GM23338 (cell line): Measurements from ENCODE around the gene UBA5. TPM values are rescaled to one million over a fixed set of nuclear protein-coding genes. Genes with fewer than 3 reads are reported as not detected.

Experiments used
- ATAC-seq: fragments of 200-7000 bp; cut with Tn5 transposase; 3 replicates; pipeline ENCODE4 v1.9.1; 2020
- DNase-seq: peaks from one replicate; pipeline ENCODE4 v3.0.0-alpha.2; 2015; ENCODE audit warnings: low spot score
- H2AFZ ChIP-seq: fragments of 200-600 bp; sonication (generic); 2 replicates; pipeline ENCODE4 v1.8.0; 2016; ENCODE audit warnings: antibody characterized with exemption, mild to moderate bottlenecking, moderate library complexity
- H3F3A ChIP-seq: fragments of 200-600 bp; sonication (generic); replicated peaks from 2 replicates; pipeline ENCODE4 v1.8.0; 2017; ENCODE audit warnings: antibody characterized with exemption, mixed run types, low read depth
- H3K27ac ChIP-seq: fragments of 200-600 bp; sonication (generic); 2 replicates; pipeline ENCODE4 v1.6.1; 2016; ENCODE audit warnings: low read depth
- H3K27me3 ChIP-seq: fragments of 200-600 bp; sonication (generic); 2 replicates; pipeline ENCODE4 v1.8.0; 2016; ENCODE audit warnings: mild to moderate bottlenecking, mixed run types, moderate library complexity; ENCODE audit not compliant: insufficient read depth
- H3K36me3 ChIP-seq: fragments of 200-600 bp; sonication (generic); 2 replicates; pipeline ENCODE4 v1.8.0; 2016; ENCODE audit warnings: mild to moderate bottlenecking; ENCODE audit not compliant: insufficient read depth
- H3K4me1 ChIP-seq: fragments of 200-600 bp; sonication (generic); 2 replicates; pipeline ENCODE4 v1.8.0; 2016; ENCODE audit warnings: mild to moderate bottlenecking, moderate library complexity; ENCODE audit not compliant: insufficient read depth
- H3K4me2 ChIP-seq: fragments of 200-600 bp; sonication (generic); 2 replicates; pipeline ENCODE4 v1.7.1; 2017; ENCODE audit warnings: mixed run types
- H3K4me3 ChIP-seq: fragments of 200-600 bp; sonication (generic); 2 replicates; pipeline ENCODE4 v1.6.1; 2016; ENCODE audit warnings: mixed run types
- H3K79me2 ChIP-seq: fragments of 200-600 bp; sonication (generic); replicated peaks from 2 replicates; pipeline ENCODE4 v1.8.0; 2017; ENCODE audit warnings: mild to moderate bottlenecking; ENCODE audit not compliant: insufficient read depth
- H3K9me2 ChIP-seq: fragments of 200-600 bp; sonication (generic); 2 replicates; pipeline ENCODE4 v1.8.0; 2017; ENCODE audit not compliant: insufficient read depth
- H4K20me1 ChIP-seq: fragments of 200-600 bp; sonication (generic); replicated peaks from 2 replicates; pipeline ENCODE4 v1.8.0; 2017; ENCODE audit warnings: mild to moderate bottlenecking; ENCODE audit not compliant: insufficient read depth
- H3K27ac Mint-ChIP-seq: 2 replicates; pipeline ENCODE4 v1.8.0; 2020; ENCODE audit warnings: inconsistent platforms, mild to moderate bottlenecking, moderate library complexity, mixed read lengths
- H3K27me3 Mint-ChIP-seq: 3 replicates; pipeline ENCODE4 v1.8.0; 2022; ENCODE audit warnings: low read depth, mild to moderate bottlenecking, moderate library complexity, mixed read lengths, inconsistent platforms; ENCODE audit not compliant: insufficient read depth, poor library complexity
- H3K36me3 Mint-ChIP-seq: 3 replicates; pipeline ENCODE4 v1.8.0; 2021; ENCODE audit warnings: low read depth, mild to moderate bottlenecking, inconsistent platforms, moderate library complexity, mixed read lengths
- H3K4me1 Mint-ChIP-seq: 3 replicates; pipeline ENCODE4 v1.8.0; 2020; ENCODE audit warnings: mild to moderate bottlenecking, inconsistent platforms, mixed read lengths
- H3K4me3 Mint-ChIP-seq: 3 replicates; pipeline ENCODE4 v1.8.0; 2021; ENCODE audit warnings: moderate library complexity, mild to moderate bottlenecking, inconsistent platforms, mixed read lengths
- H3K9me3 Mint-ChIP-seq: 3 replicates; pipeline ENCODE4 v1.8.0; 2020; ENCODE audit warnings: moderate library complexity, mild to moderate bottlenecking, inconsistent platforms, mixed read lengths
- EZH2 ChIP-seq: fragments of 200-600 bp; sonication (generic); IDR thresholded peaks from one replicate; pipeline ENCODE4 v1.8.0; 2017; ENCODE audit warnings: antibody characterized with exemption, mild to moderate bottlenecking, low read depth; ENCODE audit not compliant: unreplicated experiment
- JUNB ChIP-seq: IDR thresholded peaks from one replicate; pipeline ENCODE4 v1.6.1; 2016; ENCODE audit warnings: antibody characterized with exemption; ENCODE audit not compliant: unreplicated experiment
- POLR2AphosphoS5 ChIP-seq: IDR thresholded peaks from 2 replicates; pipeline ENCODE4 v1.6.1; 2016; ENCODE audit warnings: antibody characterized with exemption, low read depth
- STAT1 ChIP-seq: IDR thresholded peaks from one replicate; pipeline ENCODE4 v1.6.1; 2016; ENCODE audit warnings: antibody characterized with exemption; ENCODE audit not compliant: unreplicated experiment
- ZNF114 ChIP-seq: fragments of 250-450 bp; sonication (Bioruptor Pico); IDR thresholded peaks from 2 replicates; pipeline ENCODE4 v1.5.0; 2020; ENCODE audit warnings: mild to moderate bottlenecking, moderate library complexity
- polyA plus RNA-seq: library from polyadenylated mRNA; unstranded; fragments of >200 nt; fragmentation: Nextera tagmentation; extraction: Ambion mirVana; gene quantifications from 2 replicates; pipeline ENCODE4 v1.2.1, GENCODE V29; 2016
- total RNA-seq: library from RNA; depleted of rRNA; stranded (reverse); fragments of >200 nt; shearing (Covaris generic); gene quantifications from 2 replicates; pipeline ENCODE4 v1.2.3, GENCODE V29; 2014
- TF ChIP-seq, protein P1 (sequence below): IDR thresholded peaks from 2 replicates; pipeline ENCODE4 v1.6.1; 2016; ENCODE audit warnings: antibody characterized with exemption
- TF ChIP-seq, protein P2 (sequence below), 2 experiments: fragments of 200-600 bp in 1 of 2; sonication (generic) in 1 of 2; conservative IDR thresholded peaks; 2 replicates each; pipeline versions ENCODE4 v1.5.1 to v1.6.1; 2016 to 2017; ENCODE audit warnings: antibody characterized with exemption in 2 of 2, low read depth in 2 of 2, mild to moderate bottlenecking in 2 of 2, moderate library complexity in 1 of 2
- TF ChIP-seq, protein P3 (sequence below): fragments of 250-450 bp; sonication (Bioruptor Pico); IDR thresholded peaks from 2 replicates; pipeline ENCODE4 v1.5.0; 2020; ENCODE audit warnings: mild to moderate bottlenecking, moderate library complexity

UBA5 gene
- total and polyA plus RNA-seq, 2 experiments from 2014 or later = 22.8 to 51.5 TPM

DNA sequence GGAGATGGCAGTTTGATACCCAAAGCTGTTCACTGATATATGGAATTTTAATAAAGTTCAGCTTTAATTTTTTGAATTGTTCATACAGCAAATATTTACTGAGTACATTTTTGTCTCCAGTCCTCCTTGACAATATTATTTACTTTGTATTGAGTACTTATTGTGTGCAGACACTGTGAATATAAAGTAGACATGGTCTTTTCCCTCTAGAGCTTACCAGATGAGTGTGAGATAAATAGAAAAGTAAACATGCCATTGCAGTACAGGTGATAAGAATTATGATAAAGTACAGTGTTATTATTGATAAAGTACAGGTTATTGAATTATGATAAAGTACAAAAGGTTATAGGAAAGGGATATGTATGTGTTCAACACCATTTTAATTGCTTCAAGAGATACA lies 2.1 kb downstream of the UBA5 start:
- Histone ChIP-seq H3K79me2 (peaks cover 50% of the 10 kb centered on the region), H4K20me1 (no peaks in the 10 kb centered on the region), H3K4me1 (no peaks in the 10 kb centered on the region; the same call in 1 of the 2 replicates), H2AFZ (no peak overlapping the region), H3K27ac (no peak overlapping the region), H3F3A (no peaks in the 10 kb centered on the region), H3K4me3 (peak overlapping the region; percentile 89; the same call in 1 of the 2 replicates), H3K9me2 (no peaks in the 10 kb centered on the region), H3K36me3 (no peaks in the 10 kb centered on the region; the same call in 1 of the 2 replicates), H3K4me2 (peak overlapping the region; percentile 94; the same call in 1 of the 2 replicates), H3K27me3 (no peaks in the 10 kb centered on the region)
- TF ChIP-seq, protein P1, sequence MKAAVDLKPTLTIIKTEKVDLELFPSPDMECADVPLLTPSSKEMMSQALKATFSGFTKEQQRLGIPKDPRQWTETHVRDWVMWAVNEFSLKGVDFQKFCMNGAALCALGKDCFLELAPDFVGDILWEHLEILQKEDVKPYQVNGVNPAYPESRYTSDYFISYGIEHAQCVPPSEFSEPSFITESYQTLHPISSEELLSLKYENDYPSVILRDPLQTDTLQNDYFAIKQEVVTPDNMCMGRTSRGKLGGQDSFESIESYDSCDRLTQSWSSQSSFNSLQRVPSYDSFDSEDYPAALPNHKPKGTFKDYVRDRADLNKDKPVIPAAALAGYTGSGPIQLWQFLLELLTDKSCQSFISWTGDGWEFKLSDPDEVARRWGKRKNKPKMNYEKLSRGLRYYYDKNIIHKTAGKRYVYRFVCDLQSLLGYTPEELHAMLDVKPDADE = no peak
- no peak for TF ChIP-seq ZNF114 (CRISPR knock-in tag)
- no peak for TF ChIP-seq JUNB
- TF ChIP-seq, protein P2, sequence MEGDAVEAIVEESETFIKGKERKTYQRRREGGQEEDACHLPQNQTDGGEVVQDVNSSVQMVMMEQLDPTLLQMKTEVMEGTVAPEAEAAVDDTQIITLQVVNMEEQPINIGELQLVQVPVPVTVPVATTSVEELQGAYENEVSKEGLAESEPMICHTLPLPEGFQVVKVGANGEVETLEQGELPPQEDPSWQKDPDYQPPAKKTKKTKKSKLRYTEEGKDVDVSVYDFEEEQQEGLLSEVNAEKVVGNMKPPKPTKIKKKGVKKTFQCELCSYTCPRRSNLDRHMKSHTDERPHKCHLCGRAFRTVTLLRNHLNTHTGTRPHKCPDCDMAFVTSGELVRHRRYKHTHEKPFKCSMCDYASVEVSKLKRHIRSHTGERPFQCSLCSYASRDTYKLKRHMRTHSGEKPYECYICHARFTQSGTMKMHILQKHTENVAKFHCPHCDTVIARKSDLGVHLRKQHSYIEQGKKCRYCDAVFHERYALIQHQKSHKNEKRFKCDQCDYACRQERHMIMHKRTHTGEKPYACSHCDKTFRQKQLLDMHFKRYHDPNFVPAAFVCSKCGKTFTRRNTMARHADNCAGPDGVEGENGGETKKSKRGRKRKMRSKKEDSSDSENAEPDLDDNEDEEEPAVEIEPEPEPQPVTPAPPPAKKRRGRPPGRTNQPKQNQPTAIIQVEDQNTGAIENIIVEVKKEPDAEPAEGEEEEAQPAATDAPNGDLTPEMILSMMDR (conservative IDR thresholded peaks at IDR 0.05; ENCODE audit: low read depth in 2 of 2) = no peak
- TF ChIP-seq, protein P3, sequence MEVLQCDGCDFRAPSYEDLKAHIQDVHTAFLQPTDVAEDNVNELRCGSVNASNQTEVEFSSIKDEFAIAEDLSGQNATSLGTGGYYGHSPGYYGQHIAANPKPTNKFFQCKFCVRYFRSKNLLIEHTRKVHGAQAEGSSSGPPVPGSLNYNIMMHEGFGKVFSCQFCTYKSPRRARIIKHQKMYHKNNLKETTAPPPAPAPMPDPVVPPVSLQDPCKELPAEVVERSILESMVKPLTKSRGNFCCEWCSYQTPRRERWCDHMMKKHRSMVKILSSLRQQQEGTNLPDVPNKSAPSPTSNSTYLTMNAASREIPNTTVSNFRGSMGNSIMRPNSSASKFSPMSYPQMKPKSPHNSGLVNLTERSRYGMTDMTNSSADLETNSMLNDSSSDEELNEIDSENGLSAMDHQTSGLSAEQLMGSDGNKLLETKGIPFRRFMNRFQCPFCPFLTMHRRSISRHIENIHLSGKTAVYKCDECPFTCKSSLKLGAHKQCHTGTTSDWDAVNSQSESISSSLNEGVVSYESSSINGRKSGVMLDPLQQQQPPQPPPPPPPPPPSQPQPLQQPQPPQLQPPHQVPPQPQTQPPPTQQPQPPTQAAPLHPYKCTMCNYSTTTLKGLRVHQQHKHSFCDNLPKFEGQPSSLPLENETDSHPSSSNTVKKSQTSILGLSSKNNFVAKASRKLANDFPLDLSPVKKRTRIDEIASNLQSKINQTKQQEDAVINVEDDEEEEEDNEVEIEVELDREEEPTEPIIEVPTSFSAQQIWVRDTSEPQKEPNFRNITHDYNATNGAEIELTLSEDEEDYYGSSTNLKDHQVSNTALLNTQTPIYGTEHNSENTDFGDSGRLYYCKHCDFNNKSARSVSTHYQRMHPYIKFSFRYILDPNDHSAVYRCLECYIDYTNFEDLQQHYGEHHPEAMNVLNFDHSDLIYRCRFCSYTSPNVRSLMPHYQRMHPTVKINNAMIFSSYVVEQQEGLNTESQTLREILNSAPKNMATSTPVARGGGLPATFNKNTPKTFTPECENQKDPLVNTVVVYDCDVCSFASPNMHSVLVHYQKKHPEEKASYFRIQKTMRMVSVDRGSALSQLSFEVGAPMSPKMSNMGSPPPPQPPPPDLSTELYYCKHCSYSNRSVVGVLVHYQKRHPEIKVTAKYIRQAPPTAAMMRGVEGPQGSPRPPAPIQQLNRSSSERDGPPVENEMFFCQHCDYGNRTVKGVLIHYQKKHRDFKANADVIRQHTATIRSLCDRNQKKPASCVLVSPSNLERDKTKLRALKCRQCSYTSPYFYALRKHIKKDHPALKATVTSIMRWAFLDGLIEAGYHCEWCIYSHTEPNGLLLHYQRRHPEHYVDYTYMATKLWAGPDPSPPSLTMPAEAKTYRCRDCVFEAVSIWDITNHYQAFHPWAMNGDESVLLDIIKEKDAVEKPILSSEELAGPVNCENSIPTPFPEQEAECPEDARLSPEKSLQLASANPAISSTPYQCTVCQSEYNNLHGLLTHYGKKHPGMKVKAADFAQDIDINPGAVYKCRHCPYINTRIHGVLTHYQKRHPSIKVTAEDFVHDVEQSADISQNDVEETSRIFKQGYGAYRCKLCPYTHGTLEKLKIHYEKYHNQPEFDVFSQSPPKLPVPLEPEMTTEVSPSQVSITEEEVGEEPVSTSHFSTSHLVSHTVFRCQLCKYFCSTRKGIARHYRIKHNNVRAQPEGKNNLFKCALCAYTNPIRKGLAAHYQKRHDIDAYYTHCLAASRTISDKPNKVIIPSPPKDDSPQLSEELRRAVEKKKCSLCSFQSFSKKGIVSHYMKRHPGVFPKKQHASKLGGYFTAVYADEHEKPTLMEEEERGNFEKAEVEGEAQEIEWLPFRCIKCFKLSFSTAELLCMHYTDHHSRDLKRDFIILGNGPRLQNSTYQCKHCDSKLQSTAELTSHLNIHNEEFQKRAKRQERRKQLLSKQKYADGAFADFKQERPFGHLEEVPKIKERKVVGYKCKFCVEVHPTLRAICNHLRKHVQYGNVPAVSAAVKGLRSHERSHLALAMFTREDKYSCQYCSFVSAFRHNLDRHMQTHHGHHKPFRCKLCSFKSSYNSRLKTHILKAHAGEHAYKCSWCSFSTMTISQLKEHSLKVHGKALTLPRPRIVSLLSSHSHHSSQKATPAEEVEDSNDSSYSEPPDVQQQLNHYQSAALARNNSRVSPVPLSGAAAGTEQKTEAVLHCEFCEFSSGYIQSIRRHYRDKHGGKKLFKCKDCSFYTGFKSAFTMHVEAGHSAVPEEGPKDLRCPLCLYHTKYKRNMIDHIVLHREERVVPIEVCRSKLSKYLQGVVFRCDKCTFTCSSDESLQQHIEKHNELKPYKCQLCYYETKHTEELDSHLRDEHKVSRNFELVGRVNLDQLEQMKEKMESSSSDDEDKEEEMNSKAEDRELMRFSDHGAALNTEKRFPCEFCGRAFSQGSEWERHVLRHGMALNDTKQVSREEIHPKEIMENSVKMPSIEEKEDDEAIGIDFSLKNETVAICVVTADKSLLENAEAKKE = no peak
- TF ChIP-seq EZH2 = no peak
- TF ChIP-seq STAT1 = no peak
- no peak for TF ChIP-seq POLR2AphosphoS5
- peaks cover 12% of the 10 kb centered on the region; the same call in 2 of the 3 replicates for H3K4me1 Mint-ChIP-seq
- no peaks in the 10 kb centered on the region for H3K27me3 Mint-ChIP-seq
- peaks cover 2% of the 10 kb centered on the region; the same call in 1 of the 3 replicates for H3K36me3 Mint-ChIP-seq
- no peak for DNase-seq
- no peaks in the 10 kb centered on the region for H3K9me3 Mint-ChIP-seq
- peak overlapping the region; percentile 19; the same call in 1 of the 3 replicates for H3K4me3 Mint-ChIP-seq
- no peak for ATAC-seq
- no peak overlapping the region for H3K27ac Mint-ChIP-seq
